VCaP (cell line): ENCODE data around the gene EFNA2.

Experiments used
- H3K27ac ChIP-seq: fragments of 450-650 bp; 2 replicates; pipeline ENCODE4 v1.5.1; 2017
- TF ChIP-seq, protein P1 (sequence below): fragments of 450-650 bp; conservative IDR thresholded peaks from 2 replicates; pipeline ENCODE4 v1.5.1; 2017; ENCODE audit warnings: mild to moderate bottlenecking, moderate library complexity

The EFNA2 gene

DNA sequence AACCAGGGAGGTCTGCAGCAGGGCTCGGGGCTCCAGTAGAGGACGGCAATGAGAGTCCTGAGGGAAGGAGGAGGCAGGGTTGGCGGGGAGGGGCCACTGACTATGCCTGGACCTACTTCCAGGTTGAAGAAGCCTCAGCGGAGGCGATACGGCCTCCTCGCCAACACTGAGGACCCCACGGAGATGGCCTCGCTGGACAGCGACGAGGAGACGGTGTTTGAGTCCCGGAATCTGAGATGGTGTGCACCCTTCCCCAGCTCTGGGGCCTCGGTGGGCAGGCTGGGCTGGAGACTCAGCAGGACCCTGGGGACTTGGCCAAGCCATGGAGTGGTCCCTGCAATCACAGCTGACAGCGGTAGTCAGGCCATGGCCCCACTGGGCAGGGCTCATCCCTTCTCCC, 8.6 kb upstream of the EFNA2 start:
- peak overlapping the region; percentile 98 for H3K27ac ChIP-seq
- TF ChIP-seq, protein P1, sequence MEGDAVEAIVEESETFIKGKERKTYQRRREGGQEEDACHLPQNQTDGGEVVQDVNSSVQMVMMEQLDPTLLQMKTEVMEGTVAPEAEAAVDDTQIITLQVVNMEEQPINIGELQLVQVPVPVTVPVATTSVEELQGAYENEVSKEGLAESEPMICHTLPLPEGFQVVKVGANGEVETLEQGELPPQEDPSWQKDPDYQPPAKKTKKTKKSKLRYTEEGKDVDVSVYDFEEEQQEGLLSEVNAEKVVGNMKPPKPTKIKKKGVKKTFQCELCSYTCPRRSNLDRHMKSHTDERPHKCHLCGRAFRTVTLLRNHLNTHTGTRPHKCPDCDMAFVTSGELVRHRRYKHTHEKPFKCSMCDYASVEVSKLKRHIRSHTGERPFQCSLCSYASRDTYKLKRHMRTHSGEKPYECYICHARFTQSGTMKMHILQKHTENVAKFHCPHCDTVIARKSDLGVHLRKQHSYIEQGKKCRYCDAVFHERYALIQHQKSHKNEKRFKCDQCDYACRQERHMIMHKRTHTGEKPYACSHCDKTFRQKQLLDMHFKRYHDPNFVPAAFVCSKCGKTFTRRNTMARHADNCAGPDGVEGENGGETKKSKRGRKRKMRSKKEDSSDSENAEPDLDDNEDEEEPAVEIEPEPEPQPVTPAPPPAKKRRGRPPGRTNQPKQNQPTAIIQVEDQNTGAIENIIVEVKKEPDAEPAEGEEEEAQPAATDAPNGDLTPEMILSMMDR = no peak

DNA sequence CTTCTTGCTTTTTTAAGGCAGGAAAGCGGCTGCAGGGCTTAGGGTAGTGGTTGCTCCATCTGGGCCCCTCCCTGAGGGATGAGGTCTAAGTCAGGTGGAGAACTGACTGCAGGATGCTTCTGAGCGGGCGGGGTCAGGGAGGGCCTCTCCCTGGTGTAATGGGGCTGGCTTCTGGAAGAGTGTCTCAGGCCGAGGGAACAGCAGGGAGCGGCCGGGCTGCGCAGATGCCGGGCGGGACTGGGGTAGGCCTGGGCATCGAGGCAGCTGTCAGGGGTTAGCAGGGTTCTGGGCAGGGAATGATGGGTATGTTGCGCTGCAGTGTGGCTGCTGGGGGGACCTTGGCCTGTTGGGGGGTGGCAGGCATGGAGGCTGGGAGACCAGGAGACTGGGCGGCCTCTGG, 7.6 kb upstream of the EFNA2 start:
- TF ChIP-seq, protein P1 = no peak
- H3K27ac ChIP-seq = no peak overlapping the region

GRCh38 chr19:1278713-1279660, 6.7 kb upstream of the EFNA2 start:
- no peak overlapping the region for H3K27ac ChIP-seq
- TF ChIP-seq, protein P1 = no peak

DNA sequence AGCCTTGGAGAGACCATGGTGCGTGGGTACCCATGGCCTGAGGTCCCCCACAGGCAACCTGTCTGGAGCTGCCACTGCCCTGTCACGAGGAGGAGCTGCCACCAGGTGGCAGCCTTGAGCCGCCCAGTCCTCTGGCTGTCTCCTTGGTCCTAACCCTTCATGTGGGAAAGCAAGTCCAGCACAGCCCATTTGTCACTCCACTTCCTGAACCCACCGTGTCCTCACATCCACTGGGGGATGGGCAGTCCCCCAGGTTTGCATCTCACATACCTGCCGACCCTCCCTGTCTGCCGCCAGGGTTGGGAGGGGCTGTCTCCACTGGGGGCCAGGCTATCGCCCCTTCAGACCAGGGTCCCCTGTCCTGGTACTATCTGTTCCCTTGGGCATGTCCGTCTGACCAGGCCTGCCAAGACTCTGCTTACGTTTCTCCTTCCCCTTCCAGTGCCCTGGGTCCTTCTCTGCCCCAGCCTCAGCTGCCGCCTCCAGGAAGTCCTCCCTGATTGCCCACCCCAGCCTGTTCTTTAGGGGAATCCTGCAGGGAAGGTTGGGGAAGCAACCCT, 5.8 kb upstream of the EFNA2 start:
- H3K27ac ChIP-seq = peak overlapping the region; percentile 30; the same call in 1 of the 2 replicates
- TF ChIP-seq, protein P1 = peak; percentile 96

- TF ChIP-seq, protein P1 = no peak
- H3K27ac ChIP-seq = no peak overlapping the region; the same call in 1 of the 2 replicates
These were observed 4.8 kb upstream of the EFNA2 start for GRCh38 chr19:1280636-1281568.

- TF ChIP-seq, protein P1 = no peak
- no peak overlapping the region for H3K27ac ChIP-seq
These were observed 3.9 kb upstream of the EFNA2 start for GRCh38 chr19:1281569-1282287.
